ENCODE data around the gene TSEN15. TPM values are rescaled to one million over a fixed set of nuclear protein-coding genes. Genes with fewer than 3 reads are reported as not detected.

Gene TSEN15
- total and polyA plus RNA-seq, 9 of the 15 experiments (the other 6 are each of a cell fraction or from before 2014, with no cell fraction given): 25.6 to 121 (median 91.3) TPM

DNA sequence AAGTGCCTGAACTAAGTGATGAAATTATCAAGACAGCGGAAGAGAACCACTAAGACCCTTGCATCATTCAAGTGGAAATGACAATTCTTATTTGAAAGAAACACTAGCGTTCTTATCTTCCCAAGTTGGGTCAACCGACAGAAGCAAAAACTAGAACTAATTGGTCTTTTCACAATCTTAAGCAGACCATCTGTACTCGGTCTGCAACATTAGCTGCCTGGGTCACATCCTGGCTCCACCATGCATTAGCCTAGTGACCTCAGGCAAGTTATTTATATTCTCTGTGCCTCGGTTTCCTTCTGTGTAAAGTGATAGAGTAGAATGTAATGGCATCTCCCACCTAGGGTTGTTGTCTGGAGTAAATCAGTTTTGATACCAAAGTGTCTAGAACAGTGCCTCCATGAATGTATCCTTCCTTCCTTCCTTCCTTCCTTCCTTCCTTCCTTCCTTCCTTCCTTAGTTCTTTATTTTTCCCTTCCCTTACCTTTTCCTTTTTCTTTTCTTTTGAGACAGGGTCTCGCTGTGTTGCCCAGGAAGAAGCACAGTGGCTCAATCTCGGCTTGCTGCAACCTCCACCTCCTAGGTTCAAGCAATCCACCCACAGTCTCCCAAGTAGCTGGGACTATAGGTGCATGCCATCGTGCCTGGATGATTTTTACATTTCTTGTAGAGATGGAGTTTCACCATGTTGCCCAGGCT lies 20.0 kb upstream of the TSEN15 start (continued):
- TF ChIP-seq, protein P1, sequence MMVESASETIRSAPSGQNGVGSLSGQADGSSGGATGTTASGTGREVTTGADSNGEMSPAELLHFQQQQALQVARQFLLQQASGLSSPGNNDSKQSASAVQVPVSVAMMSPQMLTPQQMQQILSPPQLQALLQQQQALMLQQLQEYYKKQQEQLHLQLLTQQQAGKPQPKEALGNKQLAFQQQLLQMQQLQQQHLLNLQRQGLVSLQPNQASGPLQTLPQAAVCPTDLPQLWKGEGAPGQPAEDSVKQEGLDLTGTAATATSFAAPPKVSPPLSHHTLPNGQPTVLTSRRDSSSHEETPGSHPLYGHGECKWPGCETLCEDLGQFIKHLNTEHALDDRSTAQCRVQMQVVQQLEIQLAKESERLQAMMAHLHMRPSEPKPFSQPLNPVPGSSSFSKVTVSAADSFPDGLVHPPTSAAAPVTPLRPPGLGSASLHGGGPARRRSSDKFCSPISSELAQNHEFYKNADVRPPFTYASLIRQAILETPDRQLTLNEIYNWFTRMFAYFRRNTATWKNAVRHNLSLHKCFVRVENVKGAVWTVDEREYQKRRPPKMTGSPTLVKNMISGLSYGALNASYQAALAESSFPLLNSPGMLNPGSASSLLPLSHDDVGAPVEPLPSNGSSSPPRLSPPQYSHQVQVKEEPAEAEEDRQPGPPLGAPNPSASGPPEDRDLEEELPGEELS (CRISPR knock-in tag; IDR thresholded peaks at IDR 0.05; ENCODE audit: borderline replicate concordance): no peak
- TF ChIP-seq CCNT2 (IDR thresholded peaks at IDR 0.05; ENCODE audit: borderline replicate concordance, extremely low read depth, insufficient read length, low read depth, low read length) (peak; percentile 79), ZNF134 (CRISPR knock-in tag; conservative IDR thresholded peaks at IDR 0.05) (0 out of 2 replicates have a peak, but pooled peaks have one; percentile 17), DDX20 (tag; IDR thresholded peaks at IDR 0.05; ENCODE audit: low read depth) (0 out of 2 replicates have a peak, but pooled peaks have one; percentile 13), CXXC5 (CRISPR knock-in tag; IDR thresholded peaks at IDR 0.05) (peak; percentile 81), SPI1 (IDR thresholded peaks at IDR 0.05; ENCODE audit: borderline replicate concordance, low read depth, low read length) (no peak), NCOA6 (IDR thresholded peaks at IDR 0.05) (no peak), ELF1 (tag; IDR thresholded peaks at IDR 0.05) (0 out of 2 replicates have a peak, but pooled peaks have one; percentile 1), DACH1 (IDR thresholded peaks at IDR 0.05; ENCODE audit: partially characterized antibody) (peak; percentile 76), ZKSCAN3 (CRISPR knock-in tag; IDR thresholded peaks at IDR 0.05) (no peak), ZFPM2 (CRISPR knock-in tag; IDR thresholded peaks at IDR 0.05) (no peak), ZNF76 (CRISPR knock-in tag; IDR thresholded peaks at IDR 0.05; ENCODE audit: borderline replicate concordance) (no peak), FOXJ3 (CRISPR knock-in tag; IDR thresholded peaks at IDR 0.05) (no peak), ZNF3 (CRISPR knock-in tag; IDR thresholded peaks at IDR 0.05) (no peak), ZNF431 (CRISPR knock-in tag; IDR thresholded peaks at IDR 0.05) (no peak), ZNF354B (CRISPR knock-in tag; IDR thresholded peaks at IDR 0.05) (no peak), PHTF2 (CRISPR knock-in tag; IDR thresholded peaks at IDR 0.05) (no peak), MTA3 (IDR thresholded peaks at IDR 0.05; ENCODE audit: borderline replicate concordance) (peak; percentile 72; the same call in 1 of the 2 replicates), PTRF (tag; IDR thresholded peaks at IDR 0.05) (no peak), SUPT5H (IDR thresholded peaks at IDR 0.05) (no peak; the same call in 1 of the 2 replicates)
- TF ChIP-seq, protein P2, sequence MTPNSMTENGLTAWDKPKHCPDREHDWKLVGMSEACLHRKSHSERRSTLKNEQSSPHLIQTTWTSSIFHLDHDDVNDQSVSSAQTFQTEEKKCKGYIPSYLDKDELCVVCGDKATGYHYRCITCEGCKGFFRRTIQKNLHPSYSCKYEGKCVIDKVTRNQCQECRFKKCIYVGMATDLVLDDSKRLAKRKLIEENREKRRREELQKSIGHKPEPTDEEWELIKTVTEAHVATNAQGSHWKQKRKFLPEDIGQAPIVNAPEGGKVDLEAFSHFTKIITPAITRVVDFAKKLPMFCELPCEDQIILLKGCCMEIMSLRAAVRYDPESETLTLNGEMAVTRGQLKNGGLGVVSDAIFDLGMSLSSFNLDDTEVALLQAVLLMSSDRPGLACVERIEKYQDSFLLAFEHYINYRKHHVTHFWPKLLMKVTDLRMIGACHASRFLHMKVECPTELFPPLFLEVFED (CRISPR knock-in tag; conservative IDR thresholded peaks at IDR 0.05): peak; percentile 97
- TF ChIP-seq, protein P3, sequence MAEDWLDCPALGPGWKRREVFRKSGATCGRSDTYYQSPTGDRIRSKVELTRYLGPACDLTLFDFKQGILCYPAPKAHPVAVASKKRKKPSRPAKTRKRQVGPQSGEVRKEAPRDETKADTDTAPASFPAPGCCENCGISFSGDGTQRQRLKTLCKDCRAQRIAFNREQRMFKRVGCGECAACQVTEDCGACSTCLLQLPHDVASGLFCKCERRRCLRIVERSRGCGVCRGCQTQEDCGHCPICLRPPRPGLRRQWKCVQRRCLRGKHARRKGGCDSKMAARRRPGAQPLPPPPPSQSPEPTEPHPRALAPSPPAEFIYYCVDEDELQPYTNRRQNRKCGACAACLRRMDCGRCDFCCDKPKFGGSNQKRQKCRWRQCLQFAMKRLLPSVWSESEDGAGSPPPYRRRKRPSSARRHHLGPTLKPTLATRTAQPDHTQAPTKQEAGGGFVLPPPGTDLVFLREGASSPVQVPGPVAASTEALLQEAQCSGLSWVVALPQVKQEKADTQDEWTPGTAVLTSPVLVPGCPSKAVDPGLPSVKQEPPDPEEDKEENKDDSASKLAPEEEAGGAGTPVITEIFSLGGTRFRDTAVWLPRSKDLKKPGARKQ (CRISPR knock-in tag; IDR thresholded peaks at IDR 0.05): no peak
- TF ChIP-seq, protein P4, sequence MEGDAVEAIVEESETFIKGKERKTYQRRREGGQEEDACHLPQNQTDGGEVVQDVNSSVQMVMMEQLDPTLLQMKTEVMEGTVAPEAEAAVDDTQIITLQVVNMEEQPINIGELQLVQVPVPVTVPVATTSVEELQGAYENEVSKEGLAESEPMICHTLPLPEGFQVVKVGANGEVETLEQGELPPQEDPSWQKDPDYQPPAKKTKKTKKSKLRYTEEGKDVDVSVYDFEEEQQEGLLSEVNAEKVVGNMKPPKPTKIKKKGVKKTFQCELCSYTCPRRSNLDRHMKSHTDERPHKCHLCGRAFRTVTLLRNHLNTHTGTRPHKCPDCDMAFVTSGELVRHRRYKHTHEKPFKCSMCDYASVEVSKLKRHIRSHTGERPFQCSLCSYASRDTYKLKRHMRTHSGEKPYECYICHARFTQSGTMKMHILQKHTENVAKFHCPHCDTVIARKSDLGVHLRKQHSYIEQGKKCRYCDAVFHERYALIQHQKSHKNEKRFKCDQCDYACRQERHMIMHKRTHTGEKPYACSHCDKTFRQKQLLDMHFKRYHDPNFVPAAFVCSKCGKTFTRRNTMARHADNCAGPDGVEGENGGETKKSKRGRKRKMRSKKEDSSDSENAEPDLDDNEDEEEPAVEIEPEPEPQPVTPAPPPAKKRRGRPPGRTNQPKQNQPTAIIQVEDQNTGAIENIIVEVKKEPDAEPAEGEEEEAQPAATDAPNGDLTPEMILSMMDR (IDR thresholded peaks at IDR 0.05 in 2 of 3, conservative IDR thresholded peaks at IDR 0.05 in 1 of 3; ENCODE audit: insufficient read depth in 2 of 3, low read depth in 1 of 3, low read length in 3 of 3): no peak

All from K562 (cell line).